ENCODE data around the gene CEACAM6.

CEACAM6 gene

GRCh38 chr19:41821003-41821735 lies 65.8 kb downstream of the CEACAM6 start:
- H3K9ac ChIP-seq (ENCODE audit: low read length), result no peak overlapping the region
- no peaks in the 10 kb centered on the region for H3K4me1 ChIP-seq (ENCODE audit: control insufficient read depth, low read depth, low read length)
- H3K27ac ChIP-seq (ENCODE audit: low read length), result no peak overlapping the region
- no peaks in the 10 kb centered on the region for H3K9me3 ChIP-seq (ENCODE audit: control insufficient read depth, low read depth, low read length)
- no peaks in the 10 kb centered on the region for H3K27me3 ChIP-seq (ENCODE audit: control insufficient read depth, insufficient read depth, low read length)
- H3K36me3 ChIP-seq (ENCODE audit: control insufficient read depth, low read depth, low read length), result no peaks in the 10 kb centered on the region
- H3K4me3 ChIP-seq (ENCODE audit: low read length), result no peak overlapping the region
